Subcutaneous adipose tissue (tissue), 4 donors: ENCODE measurements around the gene PRX. TPM values are rescaled to one million over a fixed set of nuclear protein-coding genes. Genes with fewer than 3 reads are reported as not detected.

Experiments
- CTCF ChIP-seq: fragments of 450-650 bp; IDR thresholded peaks from one replicate; pipeline ENCODE4 v1.5.1; 2016; ENCODE audit warnings: low read depth, mild to moderate bottlenecking, control low read depth, antibody characterized with exemption, moderate library complexity
- total RNA-seq, 4 donors: library from RNA; depleted of rRNA; stranded (reverse); fragments of >200 nt; gene quantifications; one replicate each; pipeline ENCODE4 v1.1.0, GENCODE V29; 2016

The PRX gene
- total RNA-seq, 4 donors from 2014 or later, result 2.0 to 8.1 (median 3.4) TPM

GRCh38 chr19:40360020-40360707 is 53.0 kb downstream of the PRX start:
- no peak for TF ChIP-seq CTCF

GRCh38 chr19:40358773-40359172 is 54.4 kb downstream of the PRX start:
- no peak for TF ChIP-seq CTCF

DNA sequence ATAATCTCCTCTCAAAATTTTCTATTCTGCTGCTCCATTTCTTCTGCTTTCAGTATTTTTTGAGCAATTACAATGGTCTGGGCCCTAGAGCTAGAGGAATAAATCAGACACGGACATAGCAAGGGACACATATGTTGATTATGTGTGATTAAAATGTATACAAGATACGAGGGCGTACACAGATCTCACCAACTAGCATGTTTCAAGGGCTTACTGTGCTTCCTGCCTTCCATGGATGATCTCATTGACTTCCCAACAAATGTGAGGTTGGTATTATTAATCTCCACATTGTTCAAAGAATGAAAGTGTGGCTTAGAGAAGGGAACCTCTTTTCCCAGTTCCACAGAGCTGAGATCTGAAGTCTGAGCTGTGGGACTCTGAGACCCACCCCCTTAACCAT is 55.5 kb downstream of the PRX start:
- TF ChIP-seq CTCF, result no peak

DNA sequence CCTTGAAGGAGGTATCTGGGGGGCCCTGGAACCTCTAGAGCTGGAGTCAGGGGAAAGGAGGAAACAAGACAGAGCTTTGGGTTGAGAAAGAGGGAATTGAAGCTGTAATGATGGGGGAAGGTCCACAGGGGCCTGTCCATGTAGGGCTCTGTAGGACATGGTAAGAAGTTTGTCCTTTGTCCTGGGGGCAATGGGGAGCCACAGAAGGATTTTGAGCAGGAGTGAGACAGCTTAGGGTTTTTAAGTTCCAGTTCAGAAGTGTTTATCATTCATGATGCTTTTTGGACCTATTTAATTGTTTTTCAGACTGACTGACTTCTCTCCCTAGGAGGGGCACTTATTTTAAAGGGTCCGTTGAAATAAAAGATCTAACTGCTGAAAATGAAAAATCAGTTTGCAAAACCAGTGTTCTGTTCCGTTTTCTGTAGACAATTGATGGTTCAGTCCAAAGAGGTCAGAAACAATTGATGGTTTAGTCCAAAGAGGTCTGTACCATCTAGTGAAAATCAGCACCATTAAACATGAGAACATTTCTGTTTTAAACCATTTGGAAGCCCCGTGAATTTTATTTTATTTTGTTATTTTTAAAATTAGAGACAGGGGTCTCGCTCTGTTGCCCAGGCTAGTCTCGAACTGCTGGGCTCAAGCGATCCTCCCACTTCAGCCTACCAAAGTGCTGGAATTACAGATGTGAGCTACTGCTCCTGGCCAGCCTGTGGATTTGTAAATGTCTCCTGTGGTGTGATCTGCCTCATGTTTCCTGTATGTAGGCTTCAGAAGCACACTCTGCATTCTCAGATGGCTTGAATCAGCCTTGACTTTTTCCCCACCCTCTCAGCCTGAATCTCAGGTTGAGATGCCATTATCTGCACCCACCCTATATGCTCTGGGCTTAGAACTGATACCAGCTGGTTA is 56.2 kb downstream of the PRX start:
- no peak for TF ChIP-seq CTCF

- no peak for TF ChIP-seq CTCF
These were observed 57.0 kb downstream of the PRX start for GRCh38 chr19:40355975-40356680.

- TF ChIP-seq CTCF, result no peak
These were observed 64.1 kb downstream of the PRX start for GRCh38 chr19:40348961-40349507.
